NT2/D1 (cell line): ENCODE results near the gene SYNPO.

Source experiments
- SUZ12 ChIP-seq: IDR thresholded peaks from 2 replicates; pipeline ENCODE4 v1.6.1; 2011; ENCODE audit not compliant: insufficient read length, insufficient read depth; ENCODE audit errors: extremely low read depth
- YY1 ChIP-seq: IDR thresholded peaks from 2 replicates; pipeline ENCODE4 v1.6.1; 2011; ENCODE audit not compliant: insufficient read length, insufficient read depth

DNA sequence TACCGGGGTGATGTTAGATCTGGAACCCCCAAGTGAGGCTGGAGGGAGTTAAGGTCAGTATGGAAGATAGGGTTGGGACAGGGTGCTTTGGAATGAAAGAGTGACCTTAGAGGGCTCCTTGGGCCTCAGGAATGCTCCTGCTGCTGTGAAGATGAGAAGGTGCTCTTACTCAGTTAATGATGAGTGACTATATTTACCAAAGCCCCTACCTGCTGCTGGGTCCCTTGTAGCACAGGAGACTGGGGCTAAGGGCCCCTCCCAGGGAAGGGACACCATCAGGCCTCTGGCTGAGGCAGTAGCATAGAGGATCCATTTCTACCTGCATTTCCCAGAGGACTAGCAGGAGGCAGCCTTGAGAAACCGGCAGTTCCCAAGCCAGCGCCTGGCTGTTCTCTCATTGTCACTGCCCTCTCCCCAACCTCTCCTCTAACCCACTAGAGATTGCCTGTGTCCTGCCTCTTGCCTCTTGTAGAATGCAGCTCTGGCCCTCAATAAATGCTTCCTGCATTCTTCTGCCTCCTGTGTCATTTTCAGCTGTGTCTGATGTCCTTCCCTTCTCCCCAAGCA is 18.3 kb downstream of the SYNPO start:
- TF ChIP-seq SUZ12, result no peak
- no peak for TF ChIP-seq YY1
